Duodenal mucosa (tissue), 2 donors: Measurements from ENCODE around the gene PGAP1.

Experiments used
- H3K27ac ChIP-seq: one replicate; pipeline ENCODE4 v1.7.0; 2013; ENCODE audit warnings: low read depth, low read length
- H3K27me3 ChIP-seq, 2 donors: one replicate each; pipeline ENCODE4 v1.7.0; 2013; ENCODE audit warnings: low read length in 2 of 2, control low read depth in 1 of 2; ENCODE audit not compliant: insufficient read depth in 2 of 2, control insufficient read depth in 1 of 2
- H3K36me3 ChIP-seq, 2 donors: one replicate each; pipeline ENCODE4 v1.7.0; 2013; ENCODE audit warnings: low read length in 2 of 2, control low read depth in 1 of 2; ENCODE audit not compliant: insufficient read depth in 2 of 2, control insufficient read depth in 1 of 2
- H3K4me1 ChIP-seq, 2 donors: one replicate each; pipeline ENCODE4 v1.7.0; 2013; ENCODE audit warnings: low read length in 2 of 2, control low read depth in 1 of 2; ENCODE audit not compliant: insufficient read depth in 2 of 2, control insufficient read depth in 1 of 2
- H3K4me3 ChIP-seq, 2 donors: one replicate each; pipeline ENCODE4 v1.7.0; 2013; ENCODE audit warnings: low read length in 2 of 2, low read depth in 1 of 2
- H3K9ac ChIP-seq, 2 donors: one replicate each; pipeline ENCODE4 v1.7.0; 2013; ENCODE audit warnings: low read length in 2 of 2, low read depth in 1 of 2
- H3K9me3 ChIP-seq, 2 donors: one replicate each; pipeline ENCODE4 v1.7.0; 2013; ENCODE audit warnings: low read length in 2 of 2, control low read depth in 1 of 2; ENCODE audit not compliant: control insufficient read depth in 1 of 2

PGAP1 gene

GRCh38 chr2:196954001-196954400 lies 27.5 kb upstream of the PGAP1 start:
- Histone ChIP-seq H3K36me3 (no peaks in the 10 kb centered on the region), H3K27ac (no peak overlapping the region), H3K4me1 (no peaks in the 10 kb centered on the region), H3K27me3 (no peaks in the 10 kb centered on the region), H3K9ac (no peak overlapping the region), H3K9me3 (no peaks in the 10 kb centered on the region), H3K4me3 (no peak overlapping the region)

- no peak overlapping the region for H3K27ac ChIP-seq
- no peaks in the 10 kb centered on the region for H3K27me3 ChIP-seq
- no peaks in the 10 kb centered on the region for H3K9me3 ChIP-seq
- H3K9ac ChIP-seq, result no peak overlapping the region
- H3K4me1 ChIP-seq, result no peaks in the 10 kb centered on the region
- no peak overlapping the region for H3K4me3 ChIP-seq
- no peaks in the 10 kb centered on the region for H3K36me3 ChIP-seq
Observed at GRCh38 chr2:196952936-196953335, 26.4 kb upstream of the PGAP1 start.

- no peaks in the 10 kb centered on the region for H3K9me3 ChIP-seq
- no peaks in the 10 kb centered on the region for H3K4me1 ChIP-seq
- H3K9ac ChIP-seq, result no peak overlapping the region
- no peaks in the 10 kb centered on the region for H3K36me3 ChIP-seq
- no peak overlapping the region for H3K27ac ChIP-seq
- H3K4me3 ChIP-seq, result no peak overlapping the region
- H3K27me3 ChIP-seq, result no peaks in the 10 kb centered on the region
Observed at GRCh38 chr2:196951973-196952372, 25.5 kb upstream of the PGAP1 start.

GRCh38 chr2:196949116-196949515 lies 22.6 kb upstream of the PGAP1 start:
- H3K9me3 ChIP-seq, result no peaks in the 10 kb centered on the region
- H3K36me3 ChIP-seq, result no peaks in the 10 kb centered on the region
- H3K4me1 ChIP-seq, result no peaks in the 10 kb centered on the region
- H3K27ac ChIP-seq, result no peak overlapping the region
- H3K4me3 ChIP-seq, result no peak overlapping the region
- no peak overlapping the region for H3K9ac ChIP-seq
- H3K27me3 ChIP-seq, result no peaks in the 10 kb centered on the region

- H3K36me3 ChIP-seq, result no peaks in the 10 kb centered on the region
- H3K9me3 ChIP-seq, result no peaks in the 10 kb centered on the region
- H3K9ac ChIP-seq, result no peak overlapping the region
- no peaks in the 10 kb centered on the region for H3K27me3 ChIP-seq
- H3K4me3 ChIP-seq, result no peak overlapping the region
- H3K4me1 ChIP-seq, result no peaks in the 10 kb centered on the region
- no peak overlapping the region for H3K27ac ChIP-seq
Observed at GRCh38 chr2:196944570-196944969, 18.1 kb upstream of the PGAP1 start.

GRCh38 chr2:196941398-196942078 lies 15.0 kb upstream of the PGAP1 start:
- no peak overlapping the region for H3K27ac ChIP-seq

GRCh38 chr2:196939371-196939770 lies 12.9 kb upstream of the PGAP1 start:
- no peaks in the 10 kb centered on the region for H3K27me3 ChIP-seq
- H3K9me3 ChIP-seq, result no peaks in the 10 kb centered on the region
- no peak overlapping the region for H3K27ac ChIP-seq
- no peak overlapping the region for H3K4me3 ChIP-seq
- no peaks in the 10 kb centered on the region for H3K36me3 ChIP-seq
- H3K9ac ChIP-seq, result no peak overlapping the region
- H3K4me1 ChIP-seq, result no peaks in the 10 kb centered on the region

More at GRCh38 chr2:196941398-196942078, 15.0 kb upstream of the PGAP1 start:
- H3K27me3 ChIP-seq, result no peaks in the 10 kb centered on the region
- H3K4me3 ChIP-seq, result no peak overlapping the region
- H3K36me3 ChIP-seq, result no peaks in the 10 kb centered on the region
- H3K4me1 ChIP-seq, result no peaks in the 10 kb centered on the region
- no peaks in the 10 kb centered on the region for H3K9me3 ChIP-seq
- no peak overlapping the region for H3K9ac ChIP-seq

- H3K27ac ChIP-seq, result no peak overlapping the region
- no peak overlapping the region for H3K9ac ChIP-seq
- no peaks in the 10 kb centered on the region for H3K9me3 ChIP-seq
- no peaks in the 10 kb centered on the region for H3K27me3 ChIP-seq
- H3K4me1 ChIP-seq, result no peaks in the 10 kb centered on the region
- H3K4me3 ChIP-seq, result no peak overlapping the region
- H3K36me3 ChIP-seq, result no peaks in the 10 kb centered on the region
Observed at GRCh38 chr2:196935432-196935831, 8.9 kb upstream of the PGAP1 start.

GRCh38 chr2:196934672-196935071 lies 8.2 kb upstream of the PGAP1 start:
- H3K9me3 ChIP-seq, result no peaks in the 10 kb centered on the region
- no peaks in the 10 kb centered on the region for H3K36me3 ChIP-seq
- no peak overlapping the region for H3K27ac ChIP-seq
- H3K27me3 ChIP-seq, result no peaks in the 10 kb centered on the region
- no peak overlapping the region for H3K4me3 ChIP-seq
- no peak overlapping the region for H3K9ac ChIP-seq
- no peaks in the 10 kb centered on the region for H3K4me1 ChIP-seq

GRCh38 chr2:196931555-196931954 lies 5.0 kb upstream of the PGAP1 start:
- Histone ChIP-seq H3K27ac (no peak overlapping the region), H3K9ac (no peak overlapping the region), H3K36me3 (no peaks in the 10 kb centered on the region), H3K4me1 (peaks cover 0 to 3% of the 10 kb centered on the region in 2 donors), H3K9me3 (no peaks in the 10 kb centered on the region), H3K27me3 (no peaks in the 10 kb centered on the region), H3K4me3 (no peak overlapping the region)
